HG03064 (cell line): ENCODE data around the gene PTX4.

Source experiments
- ATAC-seq: cut with Tn5 transposase; IDR thresholded peaks from one replicate; pipeline ENCODE4 v1.9.1; 2021; ENCODE audit warnings: low read depth; ENCODE audit not compliant: unreplicated experiment

Gene PTX4

DNA sequence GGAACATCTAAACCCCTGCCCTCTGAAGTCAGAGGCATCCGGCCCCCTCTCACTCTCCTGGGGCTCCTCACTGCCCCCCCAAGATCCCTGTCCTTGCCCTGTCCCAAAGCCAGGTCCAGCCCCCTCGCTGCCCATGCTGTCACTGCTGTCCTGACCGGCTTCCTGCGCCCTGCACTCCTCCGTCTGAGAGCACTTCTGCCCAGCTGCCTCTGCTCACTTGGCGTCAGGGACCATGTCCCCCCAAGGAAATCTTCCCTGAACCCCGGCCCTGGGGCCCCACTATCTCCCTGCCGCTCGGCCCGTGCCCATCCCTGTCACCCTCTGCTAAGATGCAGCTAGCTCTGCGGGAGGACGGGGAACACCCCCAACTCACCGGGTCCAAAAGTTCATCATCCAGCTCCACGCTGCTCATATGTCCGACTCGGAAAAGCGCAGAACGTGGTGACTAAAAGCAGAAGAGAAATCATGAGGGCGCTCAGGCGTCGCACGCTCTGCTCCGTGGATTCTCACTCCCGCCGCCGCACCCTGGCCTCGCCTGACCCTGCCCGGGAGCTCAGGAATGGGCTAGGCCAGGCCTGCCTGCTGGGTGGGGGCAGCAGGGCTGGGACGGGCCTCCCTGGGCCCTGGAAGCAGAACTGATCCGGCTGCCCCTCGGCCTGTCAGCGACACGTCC lies 23.7 kb downstream of the PTX4 start:
- ATAC-seq: no peak

DNA sequence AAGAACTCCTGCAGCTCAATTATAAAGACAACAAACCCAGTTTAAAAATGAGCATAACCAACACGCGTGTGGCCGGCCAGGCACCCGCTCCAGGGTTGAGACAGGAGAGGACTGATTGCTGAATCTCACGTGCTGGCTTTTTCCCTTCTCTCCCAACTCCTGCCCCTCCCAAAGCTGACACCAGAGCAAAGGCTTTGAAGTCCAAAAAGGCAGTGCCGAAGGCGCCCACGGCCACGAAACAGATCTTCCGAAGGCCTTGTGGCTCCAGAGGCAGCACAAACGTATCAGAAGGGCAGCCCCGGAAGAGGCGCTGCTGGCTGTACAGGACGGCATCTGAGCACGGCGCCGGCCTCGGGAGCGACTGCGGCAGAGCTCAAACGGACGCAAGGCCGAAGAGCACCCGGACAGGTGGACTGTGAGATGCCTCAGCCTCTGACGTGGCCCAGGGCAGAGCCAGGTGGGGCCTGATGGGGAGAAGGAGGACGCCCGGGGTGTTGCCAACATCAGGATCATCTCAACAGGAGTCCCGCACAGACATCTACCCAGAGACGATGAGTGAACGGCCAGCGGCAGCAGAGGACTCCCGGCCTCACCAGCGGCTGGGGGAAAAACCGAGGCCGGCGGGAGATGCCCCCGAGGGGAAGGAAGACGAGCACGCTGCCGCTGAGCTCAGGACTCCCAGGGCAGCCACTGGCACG lies 24.4 kb downstream of the PTX4 start:
- no peak for ATAC-seq

DNA sequence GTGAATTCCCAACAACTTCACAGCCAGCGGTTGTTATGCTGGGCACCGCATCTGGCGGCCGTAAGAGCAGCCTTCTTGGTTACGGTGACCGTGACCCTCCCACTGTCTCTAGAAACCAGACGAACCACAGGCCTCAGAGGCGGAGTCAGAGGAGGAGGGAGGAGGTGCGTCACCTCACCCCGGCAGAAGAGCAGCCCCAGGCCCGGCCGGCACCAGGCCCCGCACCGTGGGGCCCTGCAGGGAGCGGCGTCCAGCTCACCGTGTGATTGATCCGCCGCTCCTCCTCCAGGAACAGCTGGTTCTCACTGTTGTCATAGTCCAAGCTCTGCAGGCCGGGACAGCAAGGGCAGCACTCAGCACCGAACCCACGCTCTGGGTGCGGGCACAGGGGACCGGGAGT lies 27.6 kb downstream of the PTX4 start:
- ATAC-seq: no peak

DNA sequence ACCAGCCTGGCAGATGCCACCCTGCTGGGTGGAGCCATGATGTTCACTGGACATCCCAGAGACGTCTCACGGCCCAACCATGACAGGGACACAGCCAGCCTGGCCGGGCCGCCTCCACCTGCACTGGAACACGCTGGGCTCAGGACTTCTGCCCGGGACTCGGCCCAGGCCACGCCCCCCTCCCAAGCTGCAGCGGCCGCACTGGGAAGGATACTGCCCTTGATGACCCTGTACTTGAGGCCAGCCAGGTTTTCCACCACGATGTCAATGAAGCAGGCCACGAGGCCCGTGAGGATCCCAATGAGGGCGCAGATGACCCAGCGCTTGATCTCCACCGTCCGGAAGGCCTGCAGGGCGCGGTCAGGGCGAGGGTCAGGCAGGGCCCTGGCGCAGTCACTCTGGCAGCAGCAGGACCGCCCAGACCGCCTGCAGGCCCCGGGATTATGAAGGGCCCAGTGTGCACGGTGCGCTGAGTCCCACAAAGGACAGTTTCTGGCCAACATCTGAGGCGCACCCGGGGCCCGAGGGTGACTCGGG lies 28.1 kb downstream of the PTX4 start:
- ATAC-seq: no peak

DNA sequence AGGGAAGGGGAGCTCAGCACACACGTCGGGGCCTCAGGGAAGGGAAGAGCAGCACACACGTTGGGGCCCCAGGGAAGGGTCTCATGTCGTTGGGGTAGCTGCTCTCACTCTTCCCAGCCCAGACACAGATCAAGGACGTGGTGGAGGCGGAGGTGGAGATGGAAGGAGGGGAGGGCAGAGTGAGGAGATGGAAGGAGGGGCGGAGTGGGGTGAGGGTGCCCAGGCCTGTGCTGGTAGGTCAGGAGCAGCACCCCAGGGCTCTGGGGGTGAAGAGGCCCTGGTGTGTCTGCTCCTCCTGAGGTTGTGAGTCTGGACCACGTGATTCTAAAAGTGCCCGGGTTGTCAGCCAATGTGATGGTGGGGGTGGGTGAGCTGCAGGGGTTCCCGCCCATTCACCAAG lies 28.8 kb downstream of the PTX4 start:
- ATAC-seq: no peak

DNA sequence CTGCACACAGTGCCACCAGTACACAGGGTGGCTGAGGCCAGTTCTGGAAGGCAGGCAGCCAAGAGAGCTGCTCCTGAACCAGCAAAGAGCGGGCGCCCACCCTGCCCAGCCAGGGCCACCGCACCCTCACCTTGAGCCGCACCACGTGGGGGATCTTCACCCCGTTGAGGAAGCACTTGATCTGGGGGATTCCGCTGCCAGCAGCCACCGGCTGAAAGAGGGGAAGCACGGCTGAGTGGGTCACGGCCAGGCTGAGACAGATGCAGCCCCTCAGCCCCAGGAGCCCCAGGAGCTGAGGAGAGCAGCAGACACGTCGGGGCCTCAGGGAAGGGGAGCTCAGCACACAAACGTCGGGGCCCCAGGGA lies 29.8 kb downstream of the PTX4 start:
- no peak for ATAC-seq

DNA sequence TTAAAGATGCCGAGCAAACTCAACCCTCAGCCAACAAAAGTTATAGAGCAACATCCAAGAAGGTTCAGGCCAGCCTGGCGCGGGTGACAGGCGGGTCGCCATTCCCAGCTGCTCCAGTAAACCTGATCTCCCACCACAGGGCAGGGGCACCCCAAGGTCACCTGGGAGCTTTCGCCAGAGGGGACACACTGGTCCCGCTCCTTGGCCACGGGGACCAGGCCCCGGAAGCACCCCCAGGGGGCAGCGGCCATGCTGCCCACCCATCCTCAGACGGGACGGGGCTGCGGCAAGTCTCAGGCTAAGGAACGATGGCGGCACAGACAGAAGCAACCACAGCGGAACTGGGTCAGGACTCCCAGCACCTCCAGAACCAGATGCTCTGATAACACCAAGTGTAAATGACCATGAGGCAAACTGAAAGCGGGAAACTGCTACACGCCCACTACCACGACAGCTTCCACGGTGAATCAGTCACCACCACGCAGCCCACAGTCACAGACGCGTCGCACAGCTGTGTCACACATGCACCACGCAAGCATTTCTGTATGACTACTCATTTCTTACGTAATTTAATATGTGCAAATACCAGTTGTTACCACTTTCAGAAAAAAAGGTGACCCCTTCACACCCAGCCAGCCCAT lies 30.3 kb downstream of the PTX4 start:
- ATAC-seq: no peak

DNA sequence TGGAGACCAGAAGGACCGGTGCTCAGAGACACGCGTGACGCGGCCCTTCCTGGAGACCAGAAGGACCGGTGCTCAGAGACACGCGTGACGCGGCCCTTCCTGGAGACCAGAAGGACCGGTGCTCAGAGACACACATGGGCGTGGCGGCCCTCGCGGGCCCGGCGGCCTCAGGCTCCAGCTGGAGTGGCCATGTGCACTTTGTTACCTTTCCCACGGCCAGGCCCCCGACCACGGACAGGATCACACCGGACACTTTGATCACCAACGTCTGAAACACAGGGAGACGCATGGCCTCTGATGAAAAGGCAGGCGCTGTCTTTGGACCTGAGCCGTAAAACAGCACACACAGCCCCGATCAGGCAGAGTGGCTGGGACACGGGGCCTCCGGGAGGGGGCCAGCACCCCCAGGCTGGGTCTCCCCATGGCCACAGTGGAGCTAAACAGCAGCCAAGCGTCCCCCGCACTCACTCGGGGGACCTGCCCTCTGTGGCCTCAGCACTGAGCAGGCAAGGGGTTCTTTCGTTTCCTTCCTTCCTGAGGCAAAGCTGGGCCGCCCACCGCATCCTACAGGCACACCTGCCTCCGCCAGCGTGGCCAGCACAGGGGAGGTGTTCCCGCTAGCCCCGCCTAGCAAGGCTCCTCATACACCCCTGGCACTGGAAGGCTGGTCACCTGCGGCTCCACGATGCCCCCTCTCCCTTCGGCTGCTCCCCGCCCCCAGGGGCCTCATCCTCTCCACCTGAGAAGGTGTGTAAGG lies 31.1 kb downstream of the PTX4 start:
- no peak for ATAC-seq

DNA sequence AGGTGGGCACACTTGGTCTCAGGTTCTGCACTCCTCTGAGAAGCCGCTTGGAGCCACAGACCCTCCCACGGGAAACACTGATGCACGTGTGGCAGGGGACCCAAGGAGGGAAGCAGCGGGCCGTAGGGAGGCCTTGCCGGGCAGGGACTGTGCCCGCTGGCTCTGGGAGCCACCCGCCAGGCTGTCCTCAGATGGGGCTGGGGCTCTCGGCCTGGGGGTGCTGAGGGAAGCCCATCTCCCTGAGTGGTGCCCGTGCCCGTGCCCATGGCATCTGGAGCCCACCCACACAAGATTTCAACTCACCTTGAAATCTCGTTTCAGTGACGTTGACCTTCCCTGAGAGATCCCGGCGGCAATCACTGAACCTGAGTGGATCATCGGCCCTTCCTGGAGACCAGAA lies 31.8 kb downstream of the PTX4 start:
- no peak for ATAC-seq

DNA sequence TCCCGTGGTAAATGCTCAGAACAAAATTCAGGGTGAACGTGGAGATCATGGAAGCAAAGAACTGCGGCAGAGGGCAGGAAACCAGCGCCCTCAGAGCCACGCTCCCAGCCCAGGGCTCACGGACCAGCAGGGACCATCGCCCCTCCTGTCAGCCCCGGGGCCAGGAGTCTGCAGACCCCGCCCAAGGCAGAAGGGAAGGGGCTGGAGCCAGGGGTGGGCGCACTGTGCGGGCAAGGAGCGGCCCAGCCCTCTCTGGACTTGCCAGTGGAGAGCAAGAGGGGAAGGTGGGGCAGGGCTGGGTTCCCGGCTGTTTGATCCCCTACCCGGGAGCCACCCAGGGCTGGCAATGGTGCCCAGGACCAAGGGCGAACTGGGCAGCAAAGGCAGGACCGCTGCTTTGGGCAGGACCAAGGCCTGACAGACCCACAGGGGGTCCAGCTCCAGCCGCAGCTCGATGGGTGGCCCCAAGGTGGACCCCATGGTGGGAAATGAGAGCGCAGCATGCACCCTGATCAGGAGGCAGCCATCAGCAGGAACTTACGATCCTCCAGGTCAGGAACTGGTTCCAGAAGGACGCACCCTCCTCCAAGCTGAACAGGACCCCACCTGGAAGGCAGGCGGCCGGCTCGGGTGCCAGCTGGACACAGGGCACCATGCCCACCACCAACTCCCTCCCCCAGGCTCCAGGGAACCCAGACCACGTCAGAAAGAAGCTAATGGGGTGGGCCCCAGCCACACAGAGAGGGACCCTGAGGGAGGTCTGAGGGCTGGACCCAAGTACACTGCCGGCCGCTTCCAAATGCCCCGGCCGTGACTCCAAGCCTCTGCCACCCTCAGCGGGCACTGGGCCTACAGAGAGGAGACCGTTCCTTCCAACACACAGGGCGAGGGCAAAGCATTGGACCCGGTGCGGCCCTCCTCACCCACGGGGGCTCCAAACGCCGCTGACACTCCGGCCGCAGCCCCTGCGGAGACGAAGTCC lies 33.3 kb downstream of the PTX4 start:
- no peak for ATAC-seq

DNA sequence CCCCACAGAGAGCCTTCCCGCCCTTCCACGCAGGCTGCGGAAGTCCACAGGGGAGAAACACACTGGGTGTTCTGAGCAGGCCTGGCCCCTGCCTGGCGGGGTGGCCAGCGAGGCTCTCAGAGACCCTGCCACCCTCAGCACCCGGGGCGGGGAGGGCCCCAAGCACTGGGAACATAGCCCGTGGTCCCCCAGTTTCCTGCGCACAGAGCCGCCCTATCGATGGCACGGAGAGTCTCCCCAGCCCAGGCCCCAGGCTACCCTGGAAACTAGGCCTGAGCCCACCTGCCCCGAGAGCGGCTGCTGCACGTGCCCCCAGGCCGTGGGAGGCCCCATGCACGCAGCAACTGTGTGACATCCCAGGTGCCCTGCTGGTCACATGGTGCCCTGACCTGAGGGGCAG lies 34.2 kb downstream of the PTX4 start:
- no peak for ATAC-seq

DNA sequence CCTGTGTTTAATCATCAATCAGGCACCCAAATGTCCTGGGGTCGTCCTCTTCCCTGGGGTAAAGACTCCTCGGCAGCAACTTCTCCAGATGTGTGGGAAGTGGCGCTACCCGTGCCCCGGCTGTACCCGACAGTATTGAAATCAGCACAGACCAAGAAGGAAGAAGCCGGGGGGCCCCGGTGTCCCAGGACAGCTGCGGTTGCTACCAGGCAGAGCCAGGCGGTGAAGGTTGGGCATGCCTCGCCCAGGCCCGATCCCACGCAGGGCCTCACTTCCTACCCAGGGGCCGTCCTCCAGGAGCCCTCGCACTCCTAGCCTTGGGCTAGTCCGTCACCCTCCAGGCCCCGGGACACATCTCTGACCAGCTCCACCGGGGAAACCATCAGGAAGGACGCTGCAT lies 35.4 kb downstream of the PTX4 start:
- ATAC-seq: no peak

DNA sequence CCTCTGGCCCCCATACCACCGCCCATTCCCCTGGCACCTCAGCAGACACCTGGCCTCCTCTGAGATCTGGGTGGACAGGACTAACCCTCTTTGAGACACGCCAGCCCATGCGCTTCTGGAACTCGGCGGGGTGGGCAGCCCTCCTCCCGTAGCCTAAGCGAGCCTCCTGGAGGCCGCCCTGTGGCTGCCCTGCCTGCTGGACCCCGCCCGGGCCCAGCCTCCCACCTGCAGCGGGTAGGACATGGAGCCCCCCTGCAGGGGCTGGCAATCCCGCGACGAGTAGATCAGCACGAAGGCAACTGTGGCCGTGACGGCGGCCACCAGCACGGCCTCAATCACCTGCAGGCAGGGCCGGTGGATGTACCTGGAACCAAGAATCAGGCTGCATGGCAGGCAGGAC lies 36.2 kb downstream of the PTX4 start:
- ATAC-seq: no peak

DNA sequence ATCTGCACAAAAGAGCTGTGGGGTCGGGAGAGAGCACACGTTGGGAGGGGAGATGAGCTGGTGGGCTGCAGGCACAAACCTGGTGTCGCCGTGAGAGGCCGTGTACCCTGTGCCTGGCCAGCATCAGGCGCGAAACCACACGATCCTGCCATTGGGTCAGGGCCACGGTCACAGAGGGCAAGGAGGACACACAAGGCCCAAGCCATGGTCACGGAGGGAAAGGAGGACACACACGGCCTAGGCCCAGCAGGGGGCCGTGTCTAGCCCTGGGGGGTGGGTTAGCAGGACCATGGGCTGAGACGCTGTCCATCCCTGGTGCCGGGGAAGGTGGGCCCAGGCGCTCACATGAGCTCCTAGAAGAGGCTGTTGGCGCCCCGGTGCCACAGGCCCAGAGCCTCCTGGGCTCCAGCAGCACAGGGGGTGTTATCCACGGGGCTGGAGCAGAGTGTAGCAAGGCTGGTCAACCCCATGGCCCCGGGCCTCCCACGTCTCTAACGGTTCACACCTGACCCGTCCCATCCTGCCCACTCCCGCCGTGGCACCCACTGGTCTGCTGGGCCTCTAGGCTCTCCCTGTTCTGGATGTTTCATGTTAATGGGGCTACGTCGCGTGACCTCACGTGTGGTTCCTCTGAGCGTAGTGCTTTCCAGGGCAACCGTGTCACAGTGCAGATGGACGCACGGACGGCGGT lies 36.9 kb downstream of the PTX4 start:
- ATAC-seq: no peak

DNA sequence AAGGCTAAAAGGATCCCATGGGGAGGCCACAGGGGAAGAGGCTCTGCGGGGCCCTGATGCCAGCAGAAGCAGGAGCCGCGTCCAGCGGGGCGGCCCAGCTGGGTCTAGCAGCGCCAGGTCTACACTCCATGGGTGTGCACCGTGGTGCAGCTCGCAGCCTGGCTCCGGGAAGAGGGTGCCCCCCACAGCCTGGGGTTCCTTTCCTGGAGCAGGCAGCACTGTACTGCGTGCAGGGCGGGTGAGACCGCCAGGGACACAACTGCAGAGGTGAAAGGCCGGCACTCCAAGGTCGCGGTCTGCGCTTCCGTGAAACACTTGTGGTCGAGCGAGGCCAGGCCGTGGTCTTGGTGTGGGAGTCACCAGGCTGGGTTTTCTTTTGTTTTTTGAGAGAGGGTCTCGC lies 37.9 kb downstream of the PTX4 start:
- ATAC-seq: no peak

DNA sequence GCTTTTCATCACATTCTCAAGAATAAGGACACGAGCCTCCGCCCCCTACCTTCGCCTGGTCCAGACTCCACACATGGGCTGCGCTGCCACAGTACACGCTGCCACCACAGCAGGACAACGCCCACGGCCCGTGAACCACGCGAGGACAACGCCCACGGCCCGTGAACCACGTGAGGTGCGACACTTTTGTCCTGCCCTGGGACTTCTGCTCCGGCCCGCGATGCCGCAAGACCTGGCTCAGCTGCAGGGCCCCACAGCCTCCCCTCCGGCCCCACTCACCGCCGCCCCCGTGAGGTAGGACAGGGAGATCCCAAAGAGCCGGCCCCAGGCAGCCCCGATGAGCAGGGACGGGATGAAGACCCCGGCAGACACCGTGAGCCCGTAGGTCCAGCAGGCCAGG lies 38.5 kb downstream of the PTX4 start:
- no peak for ATAC-seq

DNA sequence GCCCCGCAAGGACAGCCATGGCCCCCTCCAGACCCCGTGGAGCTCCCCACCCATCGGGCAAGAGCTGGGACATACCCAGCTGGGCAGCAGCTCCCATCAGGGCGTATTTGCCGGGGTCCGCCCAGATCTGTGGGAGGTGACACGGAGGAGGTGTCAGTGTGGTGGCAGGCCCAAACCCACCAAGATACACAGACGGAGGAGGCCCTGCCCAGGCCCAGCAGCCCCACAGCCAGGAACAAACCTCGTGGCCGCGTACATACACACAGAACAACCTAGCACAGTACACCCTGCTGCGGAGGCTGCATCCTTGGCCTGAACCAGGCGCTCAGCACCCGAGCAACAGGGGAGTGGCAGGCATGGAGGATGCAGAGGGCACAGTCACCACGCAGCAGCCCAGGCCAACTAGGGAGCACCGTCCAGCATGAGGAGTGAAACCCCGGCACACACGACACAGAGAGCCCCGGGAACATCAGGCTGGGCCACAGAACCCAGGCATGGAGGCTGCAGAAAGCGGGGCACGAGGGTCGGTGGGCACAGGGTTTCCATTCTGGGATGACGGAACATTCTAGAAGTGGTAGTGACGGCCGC lies 39.4 kb downstream of the PTX4 start:
- no peak for ATAC-seq

DNA sequence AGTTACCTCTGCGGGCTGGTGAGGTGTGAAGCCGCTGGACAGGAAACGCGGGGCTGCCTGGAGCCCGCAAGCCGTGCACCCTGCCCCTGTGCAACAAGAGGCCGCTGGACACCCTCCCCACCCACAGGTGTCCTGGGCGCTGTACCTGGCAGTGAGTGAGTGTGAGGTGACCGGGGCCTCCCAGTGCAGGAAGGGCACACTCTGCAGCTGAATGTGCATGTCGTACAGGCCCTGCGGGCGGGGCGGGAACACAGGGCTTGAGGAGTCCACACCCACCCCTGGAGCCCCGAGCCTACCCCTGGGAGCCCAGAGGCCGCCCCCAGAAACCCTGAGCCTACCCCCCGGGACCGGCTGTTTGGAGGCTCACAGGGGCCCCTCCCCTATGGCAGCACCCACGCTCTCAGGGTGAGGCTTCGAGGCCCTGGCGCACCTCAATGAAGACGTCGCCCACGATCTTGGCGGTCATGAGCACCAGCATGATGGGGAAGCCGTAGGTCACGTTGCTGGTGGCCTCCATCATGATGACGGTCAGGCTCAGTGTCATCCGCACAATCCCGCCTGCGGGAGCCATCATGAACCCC lies 40.1 kb downstream of the PTX4 start:
- no peak for ATAC-seq

DNA sequence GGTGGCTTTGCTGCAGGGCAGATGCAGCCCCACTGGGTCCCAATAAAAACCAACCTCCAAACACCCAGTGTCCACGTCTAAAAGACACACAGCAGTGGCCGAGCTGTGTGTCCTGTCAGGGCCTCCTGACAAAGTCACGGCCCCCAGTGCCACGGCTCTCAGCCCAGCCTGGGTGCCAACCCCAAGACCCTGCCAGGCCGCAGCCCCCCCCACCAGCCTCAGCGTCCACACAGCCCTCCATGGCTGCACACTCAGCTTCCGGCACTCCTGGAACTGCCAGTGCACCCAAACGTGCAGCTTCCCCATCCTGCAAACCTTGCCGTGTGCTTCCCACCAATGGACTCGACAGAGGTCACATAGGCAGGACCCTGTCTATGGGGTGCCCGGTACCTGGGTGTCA lies 40.8 kb downstream of the PTX4 start:
- ATAC-seq: no peak
